HFF-Myc (cell line): ENCODE measurements around the gene DGCR2.
"Not testable (repeated sequence)": the region's sequence is repeated elsewhere in the genome, so short reads cannot be mapped to it uniquely, and the experiment has no call there.

Source experiments
- DNase-seq: peaks from one replicate; pipeline ENCODE4 v3.0.0-alpha.2; 2011; ENCODE audit warnings: low read depth; ENCODE audit errors: extremely low read depth
- H3K4me3 ChIP-seq: replicated peaks from 2 replicates; pipeline ENCODE4 v1.5.1; 2011; ENCODE audit warnings: low read depth, mild to moderate bottlenecking, control low read depth, low read length
- CTCF ChIP-seq: IDR thresholded peaks from 2 replicates; pipeline ENCODE4 v1.5.1; 2012; ENCODE audit warnings: mild to moderate bottlenecking, low read depth, low read length, control low read depth; ENCODE audit errors: missing control alignments

The DGCR2 gene

GRCh38 chr22:19080853-19081252, 41.4 kb downstream of the DGCR2 start:
- no peak overlapping the region for H3K4me3 ChIP-seq
- no peak for TF ChIP-seq CTCF
- DNase-seq = no peak

- DNase-seq = no peak
- TF ChIP-seq CTCF = no peak
- H3K4me3 ChIP-seq = no peak overlapping the region
Measured at GRCh38 chr22:19079691-19080090, 42.5 kb downstream of the DGCR2 start.

GRCh38 chr22:19075404-19075803, 46.8 kb downstream of the DGCR2 start:
- no peak for DNase-seq
- TF ChIP-seq CTCF = no peak
- H3K4me3 ChIP-seq = no peak overlapping the region

GRCh38 chr22:19072853-19073252, 49.4 kb downstream of the DGCR2 start:
- not testable (repeated sequence) for DNase-seq, H3K4me3 ChIP-seq

- DNase-seq = no peak
- H3K4me3 ChIP-seq = no peak overlapping the region
- TF ChIP-seq CTCF = no peak
Measured at GRCh38 chr22:19070397-19071169, 51.6 kb downstream of the DGCR2 start.

GRCh38 chr22:19069451-19069850, 52.8 kb downstream of the DGCR2 start:
- TF ChIP-seq CTCF = no peak
- no peak for DNase-seq

GRCh38 chr22:19068784-19069271, 53.4 kb downstream of the DGCR2 start:
- TF ChIP-seq CTCF = no peak
- DNase-seq = no peak
- H3K4me3 ChIP-seq = no peak overlapping the region

More at GRCh38 chr22:19069451-19069850, 52.8 kb downstream of the DGCR2 start:
- no peak overlapping the region for H3K4me3 ChIP-seq
